OCI-LY1 (cell line): ENCODE measurements around the gene MARK2.

ENCODE experiments used
- H2AFZ ChIP-seq: fragments of 200-600 bp; sonication (generic), shearing (Covaris generic); 2 replicates; pipeline ENCODE4 v1.6.0; 2014; ENCODE audit warnings: antibody characterized with exemption, mild to moderate bottlenecking, low read length
- H3F3A ChIP-seq: fragments of 200-600 bp; sonication (generic), shearing (Covaris generic); 2 replicates; pipeline ENCODE4 v1.6.0; 2014; ENCODE audit warnings: mild to moderate bottlenecking, antibody characterized with exemption, low read length, moderate library complexity; ENCODE audit not compliant: insufficient read depth
- H3K27ac ChIP-seq: fragments of 200-600 bp; sonication (generic); 2 replicates; pipeline ENCODE4 v1.5.1; 2014; ENCODE audit warnings: low read length, mixed run types, mild to moderate bottlenecking, low read depth; ENCODE audit not compliant: poor library complexity, severe bottlenecking
- H3K27me3 ChIP-seq: fragments of 200-600 bp; sonication (generic); 2 replicates; pipeline ENCODE4 v1.6.0; 2014; ENCODE audit warnings: antibody characterized with exemption, mild to moderate bottlenecking, low read length, moderate library complexity; ENCODE audit not compliant: insufficient read depth
- H3K36me3 ChIP-seq: fragments of 200-600 bp; sonication (generic); 2 replicates; pipeline ENCODE4 v1.6.1; 2014; ENCODE audit warnings: mild to moderate bottlenecking, antibody characterized with exemption, low read length, moderate library complexity, mixed read lengths; ENCODE audit not compliant: insufficient read depth
- H3K4me1 ChIP-seq: fragments of 200-600 bp; sonication (generic); 2 replicates; pipeline ENCODE4 v1.5.1; 2014; ENCODE audit warnings: mild to moderate bottlenecking, low read length, moderate library complexity; ENCODE audit not compliant: insufficient read depth, severe bottlenecking
- H3K4me2 ChIP-seq: fragments of 200-600 bp; sonication (generic), shearing (Covaris generic); 2 replicates; pipeline ENCODE4 v1.6.1; 2014; ENCODE audit warnings: low read length
- H3K4me3 ChIP-seq: fragments of 200-600 bp; sonication (generic); 2 replicates; pipeline ENCODE4 v1.5.1; 2014; ENCODE audit warnings: low read length, low read depth, mild to moderate bottlenecking, mixed read lengths; ENCODE audit not compliant: poor library complexity, severe bottlenecking
- H3K79me2 ChIP-seq: fragments of 200-600 bp; shearing (Covaris generic); 2 replicates; pipeline ENCODE4 v1.6.1; 2016; ENCODE audit warnings: mixed run types, low read length, mixed read lengths; ENCODE audit not compliant: insufficient read depth
- H3K9ac ChIP-seq: fragments of 200-600 bp; sonication (generic), shearing (Covaris generic); 2 replicates; pipeline ENCODE4 v1.6.1; 2014; ENCODE audit warnings: mild to moderate bottlenecking, low read length, mixed read lengths
- H3K9me2 ChIP-seq: fragments of 200-600 bp; sonication (generic), shearing (Covaris generic); 2 replicates; pipeline ENCODE4 v1.6.1; 2014; ENCODE audit warnings: low read depth, mild to moderate bottlenecking, low read length, mixed read lengths
- H3K9me3 ChIP-seq: fragments of 200-600 bp; shearing (Covaris generic); 2 replicates; pipeline ENCODE4 v1.6.1; 2014; ENCODE audit warnings: low read length, mixed read lengths
- H4K20me1 ChIP-seq: fragments of 200-600 bp; sonication (generic), shearing (Covaris generic); 2 replicates; pipeline ENCODE4 v1.6.0; 2016; ENCODE audit warnings: mild to moderate bottlenecking, low read length; ENCODE audit not compliant: insufficient read depth
- EZH2 ChIP-seq: fragments of 200-600 bp; sonication (generic), shearing (Covaris generic); IDR thresholded peaks from 2 replicates; pipeline ENCODE4 v1.8.0; 2017; ENCODE audit warnings: borderline replicate concordance, mixed run types, mild to moderate bottlenecking, antibody characterized with exemption, low read length, moderate library complexity, mixed read lengths
- TF ChIP-seq, protein P1 (sequence below): fragments of 200-600 bp; sonication (generic), shearing (Covaris generic); IDR thresholded peaks from 2 replicates; pipeline ENCODE4 v1.5.1; 2017; ENCODE audit warnings: mild to moderate bottlenecking, antibody characterized with exemption, low read length, moderate library complexity, mixed read lengths

MARK2 gene

DNA sequence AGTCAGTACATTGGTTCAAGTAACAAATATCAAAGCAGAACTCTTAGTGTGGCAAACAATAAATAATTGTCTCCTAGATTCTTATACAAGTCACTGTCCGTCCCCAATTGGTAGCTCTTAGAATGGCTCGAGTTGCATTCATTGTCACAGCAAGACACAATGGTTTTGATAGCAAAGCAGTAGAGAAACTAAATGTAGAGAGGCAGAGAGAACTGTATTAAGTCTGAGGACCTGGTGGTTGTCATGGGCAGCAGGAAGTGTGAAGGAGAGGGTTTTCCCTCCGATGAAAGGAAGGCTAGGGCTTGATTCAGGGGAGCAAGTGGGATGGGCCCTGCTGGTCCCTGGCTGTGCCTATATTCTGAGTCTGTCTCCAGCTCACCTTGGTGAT lies 41.5 kb downstream of the MARK2 start:
- Histone ChIP-seq H3K9me2 (no peaks in the 10 kb centered on the region), H3K27ac (no peak overlapping the region), H2AFZ (no peak overlapping the region), H3K9me3 (no peaks in the 10 kb centered on the region), H4K20me1 (no peaks in the 10 kb centered on the region), H3K4me2 (no peak overlapping the region), H3K27me3 (no peaks in the 10 kb centered on the region), H3K9ac (no peak overlapping the region), H3K4me1 (peaks cover 25% of the 10 kb centered on the region), H3F3A (no peaks in the 10 kb centered on the region), H3K79me2 (peaks cover 32% of the 10 kb centered on the region; the same call in 1 of the 2 replicates), H3K4me3 (no peak overlapping the region), H3K36me3 (peaks cover 16% of the 10 kb centered on the region; the same call in 1 of the 2 replicates)
- TF ChIP-seq EZH2 = no peak
- TF ChIP-seq, protein P1, sequence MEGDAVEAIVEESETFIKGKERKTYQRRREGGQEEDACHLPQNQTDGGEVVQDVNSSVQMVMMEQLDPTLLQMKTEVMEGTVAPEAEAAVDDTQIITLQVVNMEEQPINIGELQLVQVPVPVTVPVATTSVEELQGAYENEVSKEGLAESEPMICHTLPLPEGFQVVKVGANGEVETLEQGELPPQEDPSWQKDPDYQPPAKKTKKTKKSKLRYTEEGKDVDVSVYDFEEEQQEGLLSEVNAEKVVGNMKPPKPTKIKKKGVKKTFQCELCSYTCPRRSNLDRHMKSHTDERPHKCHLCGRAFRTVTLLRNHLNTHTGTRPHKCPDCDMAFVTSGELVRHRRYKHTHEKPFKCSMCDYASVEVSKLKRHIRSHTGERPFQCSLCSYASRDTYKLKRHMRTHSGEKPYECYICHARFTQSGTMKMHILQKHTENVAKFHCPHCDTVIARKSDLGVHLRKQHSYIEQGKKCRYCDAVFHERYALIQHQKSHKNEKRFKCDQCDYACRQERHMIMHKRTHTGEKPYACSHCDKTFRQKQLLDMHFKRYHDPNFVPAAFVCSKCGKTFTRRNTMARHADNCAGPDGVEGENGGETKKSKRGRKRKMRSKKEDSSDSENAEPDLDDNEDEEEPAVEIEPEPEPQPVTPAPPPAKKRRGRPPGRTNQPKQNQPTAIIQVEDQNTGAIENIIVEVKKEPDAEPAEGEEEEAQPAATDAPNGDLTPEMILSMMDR = no peak

DNA sequence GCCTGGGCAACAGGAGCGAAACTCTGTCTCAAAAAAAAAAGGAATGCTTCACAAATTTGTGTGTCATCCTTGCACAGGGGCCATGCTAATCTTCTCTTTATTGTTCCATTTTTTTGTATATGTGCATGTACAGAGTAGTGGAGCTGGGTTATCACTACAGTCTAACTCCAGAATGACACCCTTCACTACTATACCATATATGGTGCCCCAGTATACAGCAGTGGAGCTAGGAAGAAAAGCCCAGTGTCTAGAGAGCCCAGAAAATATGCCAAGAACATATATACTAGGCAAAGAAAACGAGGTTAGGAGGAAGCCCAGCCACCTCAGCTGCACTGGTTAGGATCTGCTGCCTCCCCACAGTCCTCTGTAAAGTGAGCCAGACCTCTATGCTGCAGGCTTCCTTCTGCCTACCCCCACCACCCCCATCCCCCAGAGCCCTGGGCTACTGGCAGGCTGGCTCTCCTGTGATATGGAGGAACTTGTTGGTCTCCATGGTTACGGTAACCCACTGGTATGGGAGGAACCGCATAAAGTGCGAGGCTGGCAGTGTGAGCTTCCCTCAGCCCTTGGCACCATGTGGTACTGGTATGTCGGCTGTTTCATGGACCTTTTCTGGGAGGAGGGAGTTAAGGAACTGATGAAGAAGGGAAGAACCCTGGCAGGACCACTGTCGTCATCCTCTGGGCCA lies 43.8 kb downstream of the MARK2 start:
- Histone ChIP-seq H3K36me3 (peaks cover 9% of the 10 kb centered on the region; the same call in 1 of the 2 replicates), H4K20me1 (no peaks in the 10 kb centered on the region), H3K9me2 (no peaks in the 10 kb centered on the region), H3K9me3 (no peaks in the 10 kb centered on the region), H3F3A (no peaks in the 10 kb centered on the region), H3K27me3 (no peaks in the 10 kb centered on the region), H3K27ac (peak overlapping the region; percentile 17), H3K4me1 (peaks cover 36% of the 10 kb centered on the region), H3K79me2 (peaks cover 23% of the 10 kb centered on the region; the same call in 1 of the 2 replicates), H2AFZ (no peak overlapping the region), H3K4me2 (peak overlapping the region; percentile 39; the same call in 1 of the 2 replicates), H3K9ac (no peak overlapping the region), H3K4me3 (no peak overlapping the region)
- TF ChIP-seq, protein P1 = no peak
- no peak for TF ChIP-seq EZH2

DNA sequence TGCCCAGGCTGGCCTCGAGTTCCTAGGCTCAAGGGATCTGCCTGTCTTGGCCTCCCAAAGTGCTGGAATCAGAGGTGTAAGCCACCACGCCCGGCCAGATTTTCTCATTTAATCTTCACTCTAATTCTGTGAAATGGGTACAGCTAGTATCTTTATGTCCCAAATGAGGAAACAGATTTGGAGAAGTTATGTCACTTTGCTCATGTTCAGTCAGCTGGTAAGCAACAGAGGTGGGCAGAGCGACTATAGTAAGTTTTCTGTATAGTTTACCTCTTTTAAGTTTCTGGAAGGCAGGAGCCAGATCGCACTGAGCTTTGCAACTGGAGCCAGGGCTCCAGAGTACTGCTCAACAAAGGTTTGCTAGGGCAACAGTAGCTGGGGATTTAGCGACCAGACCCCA lies 44.9 kb downstream of the MARK2 start:
- Histone ChIP-seq H3K4me1 (peaks cover 47% of the 10 kb centered on the region), H2AFZ (no peak overlapping the region), H3K9ac (no peak overlapping the region), H3K4me3 (no peak overlapping the region), H3K9me2 (no peaks in the 10 kb centered on the region), H4K20me1 (no peaks in the 10 kb centered on the region), H3K4me2 (no peak overlapping the region), H3F3A (no peaks in the 10 kb centered on the region), H3K27me3 (no peaks in the 10 kb centered on the region), H3K9me3 (no peaks in the 10 kb centered on the region), H3K36me3 (peaks cover under 1% of the 10 kb centered on the region; the same call in 1 of the 2 replicates), H3K79me2 (peaks cover 16% of the 10 kb centered on the region; the same call in 1 of the 2 replicates), H3K27ac (peak overlapping the region; percentile 28)
- TF ChIP-seq, protein P1 = no peak
- no peak for TF ChIP-seq EZH2
